ENCODE measurements around the gene UBE2V1.
A peak's percentile ranks its signal among the peaks of the same experiment; 100 is the strongest.
"Not testable (repeated sequence)": the region's sequence is repeated elsewhere in the genome, so short reads cannot be mapped to it uniquely, and the experiment has no call there.

The UBE2V1 gene

GRCh38 chr20:50063763-50064162, 49.2 kb downstream of the UBE2V1 start:
- not testable (repeated sequence) for ATAC-seq (replicated peaks); H3K4me1 Mint-ChIP-seq; H3K36me3 Mint-ChIP-seq; H3K27ac Mint-ChIP-seq; DNase-seq; H3K27me3 Mint-ChIP-seq; H3K9me3 Mint-ChIP-seq; H3K4me3 Mint-ChIP-seq

GRCh38 chr20:50062006-50062838, 50.7 kb downstream of the UBE2V1 start:
- no peaks in the 10 kb centered on the region for H3K27me3 Mint-ChIP-seq
- no peak overlapping the region for H3K4me3 Mint-ChIP-seq
- no peak for DNase-seq
- no peak overlapping the region for H3K27ac Mint-ChIP-seq
- H3K36me3 Mint-ChIP-seq, result no peaks in the 10 kb centered on the region
- no peaks in the 10 kb centered on the region for H3K9me3 Mint-ChIP-seq
- peaks cover 4 to 8% of the 10 kb centered on the region in 2 donors for H3K4me1 Mint-ChIP-seq
- ATAC-seq (replicated peaks), result no peak

GRCh38 chr20:50061151-50062005, 51.6 kb downstream of the UBE2V1 start:
- no peaks in the 10 kb centered on the region for H3K27me3 Mint-ChIP-seq
- no peak overlapping the region for H3K4me3 Mint-ChIP-seq
- DNase-seq (no peak), ATAC-seq (replicated peaks) (no peak)
- no peak overlapping the region for H3K27ac Mint-ChIP-seq
- no peaks in the 10 kb centered on the region for H3K36me3 Mint-ChIP-seq
- no peaks in the 10 kb centered on the region for H3K9me3 Mint-ChIP-seq
- H3K4me1 Mint-ChIP-seq, result peaks cover 4 to 8% of the 10 kb centered on the region in 2 donors

DNA sequence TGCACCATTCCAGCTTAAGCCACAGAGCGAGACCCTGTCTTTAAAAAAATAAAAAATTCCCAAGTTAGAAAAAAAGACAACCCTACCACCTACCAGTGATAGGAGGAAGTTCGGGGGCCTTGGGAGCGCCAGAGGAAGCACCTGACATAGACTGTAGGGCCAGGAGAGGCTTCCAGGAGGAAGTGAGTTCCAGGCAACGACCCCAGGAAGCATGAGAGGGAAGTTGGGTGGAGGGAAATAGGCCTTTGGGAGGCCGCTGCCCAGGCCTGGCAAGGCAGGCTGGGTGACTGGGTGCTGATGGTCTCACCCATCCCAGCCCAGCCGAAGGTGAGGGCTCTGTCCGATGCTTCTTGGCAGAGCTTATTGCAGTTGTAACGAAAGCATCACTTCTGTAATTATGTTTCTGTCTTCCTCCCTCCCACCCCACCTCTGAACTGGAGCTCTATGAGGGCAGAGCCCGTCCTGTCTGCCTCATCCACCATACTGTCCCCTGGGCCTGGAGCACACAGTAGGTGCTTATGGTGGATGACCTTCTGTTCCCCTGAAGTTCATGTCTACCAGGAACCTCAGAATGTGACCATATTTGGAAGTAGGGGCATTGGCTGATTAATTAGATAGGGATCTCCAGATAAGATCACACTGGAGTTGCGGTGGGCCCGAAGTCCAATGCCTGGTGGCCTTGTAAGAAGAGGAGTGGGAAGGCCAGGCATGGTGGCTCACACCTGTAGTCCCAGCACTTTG, 54.1 kb downstream of the UBE2V1 start:
- peaks cover 0 to 2% of the 10 kb centered on the region in 2 donors for H3K27me3 Mint-ChIP-seq
- H3K36me3 Mint-ChIP-seq, result no peaks in the 10 kb centered on the region
- peak in 1 of 2 donors; percentile 53 for ATAC-seq (replicated peaks)
- no peaks in the 10 kb centered on the region for H3K9me3 Mint-ChIP-seq
- H3K4me3 Mint-ChIP-seq, result no peak overlapping the region
- no peak overlapping the region for H3K27ac Mint-ChIP-seq
- no peak for DNase-seq
- peaks cover 7 to 14% of the 10 kb centered on the region in 2 donors for H3K4me1 Mint-ChIP-seq

- Mint-ChIP-seq H3K27ac (no peak overlapping the region), H3K4me1 (peaks cover 7 to 15% of the 10 kb centered on the region in 2 donors), H3K27me3 (peaks cover 0 to 6% of the 10 kb centered on the region in 2 donors), H3K36me3 (no peaks in the 10 kb centered on the region), H3K4me3 (no peak overlapping the region), H3K9me3 (no peaks in the 10 kb centered on the region)
- DNase-seq, result no peak
- ATAC-seq (replicated peaks), result no peak
Measured at GRCh38 chr20:50057714-50058053, 55.3 kb downstream of the UBE2V1 start.

DNA sequence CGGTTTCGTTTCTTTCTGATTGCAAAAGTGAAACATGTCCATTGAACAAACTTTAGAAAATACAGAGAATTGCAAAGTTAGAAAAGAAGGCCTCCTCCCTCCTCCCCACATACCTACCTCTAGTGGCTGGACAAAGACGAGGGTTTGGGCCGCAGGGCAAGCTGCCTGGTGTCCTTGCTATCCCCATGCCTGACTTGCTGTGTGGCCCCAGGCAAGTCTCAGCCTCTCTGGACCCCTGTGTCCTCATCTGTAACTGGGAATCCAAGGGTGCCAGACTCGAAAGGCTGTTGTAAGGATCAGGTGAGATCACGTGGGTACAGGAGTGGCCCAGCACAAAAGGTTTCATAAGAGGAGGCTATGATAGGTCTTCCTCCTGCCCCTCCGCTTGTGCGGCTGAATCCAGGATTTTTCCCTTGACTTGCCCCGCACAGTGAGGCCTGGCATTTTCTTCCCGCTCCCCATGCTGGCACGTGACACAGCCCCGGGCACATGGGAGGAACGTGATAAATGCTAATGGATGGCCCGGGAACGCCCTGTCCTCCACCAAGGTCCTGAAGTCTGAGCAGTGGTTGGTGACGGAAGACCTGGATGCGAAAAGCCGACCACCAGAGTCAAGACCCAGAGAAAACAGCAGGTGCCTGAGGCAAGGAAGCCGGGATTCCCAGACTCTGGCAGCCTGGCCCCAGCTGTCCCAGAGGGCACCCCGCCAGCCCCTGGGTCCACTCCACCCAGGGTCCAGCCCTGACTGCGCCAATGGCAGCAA, 55.8 kb downstream of the UBE2V1 start:
- H3K9me3 Mint-ChIP-seq, result no peaks in the 10 kb centered on the region
- peaks cover 0 to 6% of the 10 kb centered on the region in 2 donors for H3K27me3 Mint-ChIP-seq
- ATAC-seq (replicated peaks) (no peak), DNase-seq (no peak)
- H3K27ac Mint-ChIP-seq, result no peak overlapping the region
- H3K4me1 Mint-ChIP-seq, result peaks cover 10 to 20% of the 10 kb centered on the region in 2 donors
- no peak overlapping the region for H3K4me3 Mint-ChIP-seq
- no peaks in the 10 kb centered on the region for H3K36me3 Mint-ChIP-seq

DNA sequence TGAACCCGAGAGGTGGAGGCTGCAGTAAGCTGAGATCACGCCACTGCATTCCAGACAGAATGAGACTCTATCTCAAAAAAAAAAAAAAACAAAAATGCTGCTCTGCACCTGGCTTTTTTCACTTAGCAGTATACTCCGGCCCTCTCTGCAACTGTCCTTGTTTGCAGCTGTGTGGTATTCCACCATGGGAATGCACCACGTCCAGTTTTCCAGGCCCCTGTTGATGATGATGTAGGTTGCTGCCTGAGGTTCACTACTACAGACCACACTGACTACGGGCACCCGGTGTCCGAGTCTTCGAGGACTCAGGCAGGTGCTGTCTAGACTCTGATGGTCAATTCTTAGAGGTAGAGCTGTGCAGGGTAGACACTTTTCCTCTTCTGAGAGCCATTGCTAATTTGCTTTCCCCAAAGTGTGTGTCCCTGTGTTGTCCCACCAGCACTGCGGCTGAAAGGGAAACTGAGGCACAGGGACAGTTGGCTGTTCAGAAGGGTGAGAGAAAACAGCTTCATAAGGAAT, 56.5 kb downstream of the UBE2V1 start:
- no peak overlapping the region for H3K27ac Mint-ChIP-seq

GRCh38 chr20:50055524-50056083, 57.3 kb downstream of the UBE2V1 start:
- H3K27ac Mint-ChIP-seq, result no peak overlapping the region
- no peaks in the 10 kb centered on the region for H3K9me3 Mint-ChIP-seq
- H3K4me3 Mint-ChIP-seq, result no peak overlapping the region
- no peak for DNase-seq
- H3K27me3 Mint-ChIP-seq, result peaks cover 0 to 6% of the 10 kb centered on the region in 2 donors
- no peaks in the 10 kb centered on the region for H3K36me3 Mint-ChIP-seq
- no peak for ATAC-seq (replicated peaks)
- peaks cover 10 to 20% of the 10 kb centered on the region in 2 donors for H3K4me1 Mint-ChIP-seq

More for the DNA sequence above, 56.5 kb downstream of the UBE2V1 start:
- peaks cover 10 to 20% of the 10 kb centered on the region in 2 donors for H3K4me1 Mint-ChIP-seq
- no peak overlapping the region for H3K4me3 Mint-ChIP-seq
- H3K36me3 Mint-ChIP-seq, result no peaks in the 10 kb centered on the region
- peaks cover 0 to 6% of the 10 kb centered on the region in 2 donors for H3K27me3 Mint-ChIP-seq
- ATAC-seq (replicated peaks) (no peak), DNase-seq (no peak)
- no peaks in the 10 kb centered on the region for H3K9me3 Mint-ChIP-seq

- peak in 1 of 2 donors; percentile 18 for ATAC-seq (replicated peaks)
- H3K4me3 Mint-ChIP-seq, result no peak overlapping the region
- peak overlapping the region; percentile 25 for H3K27ac Mint-ChIP-seq
- peaks cover 10 to 22% of the 10 kb centered on the region in 2 donors for H3K4me1 Mint-ChIP-seq
- no peaks in the 10 kb centered on the region for H3K36me3 Mint-ChIP-seq
- H3K9me3 Mint-ChIP-seq, result no peaks in the 10 kb centered on the region
- H3K27me3 Mint-ChIP-seq, result peaks cover 0 to 6% of the 10 kb centered on the region in 2 donors
- DNase-seq, result no peak
Measured at GRCh38 chr20:50054626-50055511, 58.1 kb downstream of the UBE2V1 start.

GRCh38 chr20:50054231-50054547, 58.8 kb downstream of the UBE2V1 start:
- ATAC-seq (replicated peaks) (no peak), DNase-seq (no peak)
- Mint-ChIP-seq H3K36me3 (no peaks in the 10 kb centered on the region), H3K4me3 (no peak overlapping the region), H3K9me3 (no peaks in the 10 kb centered on the region), H3K4me1 (peaks cover 14 to 27% of the 10 kb centered on the region in 2 donors), H3K27me3 (peaks cover 0 to 6% of the 10 kb centered on the region in 2 donors), H3K27ac (peak overlapping the region; percentile 25)

DNA sequence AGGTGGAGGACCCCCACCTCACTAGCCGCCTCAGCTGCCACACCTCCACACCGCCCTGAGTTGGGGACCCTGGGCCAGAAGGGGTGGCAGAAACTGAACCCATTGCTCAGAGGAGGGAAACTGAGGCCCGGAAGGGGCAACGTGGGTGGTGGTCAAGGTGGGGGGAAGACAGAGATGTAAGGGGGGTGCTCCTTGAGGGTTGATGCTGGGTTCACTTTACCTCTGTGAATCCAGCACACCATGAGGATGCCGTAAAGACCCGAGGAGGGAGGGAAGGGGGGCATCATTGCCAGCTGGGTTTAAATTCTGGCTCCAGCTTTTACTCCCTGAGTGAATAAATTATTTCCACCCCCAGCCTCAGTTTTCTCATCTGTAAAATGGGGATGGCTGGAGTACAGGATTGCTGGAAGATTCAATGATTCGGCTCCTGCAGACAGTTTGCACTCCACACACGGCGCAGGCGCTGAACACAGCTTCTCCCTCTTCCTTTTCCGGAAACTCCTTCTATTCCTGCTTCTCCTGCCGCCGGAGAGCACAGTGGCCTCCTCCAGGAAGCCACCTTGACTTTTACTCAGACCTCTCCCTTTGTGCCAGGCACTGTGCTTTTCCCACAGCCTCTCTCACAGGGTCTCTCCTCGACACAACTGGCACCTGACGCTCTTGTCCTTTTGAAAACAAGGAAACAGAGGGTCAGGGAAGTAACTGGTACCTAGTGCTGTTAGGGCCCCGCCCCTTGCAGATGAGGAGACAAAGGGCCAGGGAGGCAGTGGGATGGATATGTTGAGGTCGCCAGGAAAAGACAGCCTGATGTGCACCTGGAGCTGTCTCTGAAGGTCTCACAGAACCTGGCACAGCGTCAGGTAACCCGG, 59.4 kb downstream of the UBE2V1 start:
- H3K27me3 Mint-ChIP-seq, result peaks cover 0 to 6% of the 10 kb centered on the region in 2 donors
- no peaks in the 10 kb centered on the region for H3K36me3 Mint-ChIP-seq

More for the DNA sequence above, 59.4 kb downstream of the UBE2V1 start:
- Mint-ChIP-seq H3K4me1 (peaks cover 16 to 27% of the 10 kb centered on the region in 2 donors), H3K4me3 (no peak overlapping the region), H3K9me3 (no peaks in the 10 kb centered on the region), H3K27ac (no peak overlapping the region)
- DNase-seq, result no peak
- ATAC-seq (replicated peaks), result no peak

Data from stimulated activated naive B cell treated with anti-CD40 and anti-IgM and Interleukin-4, amounts not matched to agents 10 μg/mL and 1 μg/mL and 100 μg/mL, for 72 hours (primary cell).